Prostate gland (tissue), 2 donors: ENCODE data around the gene ISG15. TPM values are rescaled to one million over a fixed set of nuclear protein-coding genes. Genes with fewer than 3 reads are reported as not detected.
A peak's percentile ranks its signal among the peaks of the same experiment; 100 is the strongest.

Source experiments
- DNase-seq: peaks from one replicate; pipeline ENCODE4 v3.0.0-alpha.2; 2019; ENCODE audit warnings: low spot score
- H3K27ac ChIP-seq, 2 donors: fragments of 200-600 bp; sonication (generic); 2 replicates each; pipeline ENCODE4 v1.5.1; 2017 to 2019
- H3K27me3 ChIP-seq: fragments of 200-600 bp; sonication (generic); replicated peaks from 2 replicates; pipeline ENCODE4 v1.5.1; 2019; ENCODE audit not compliant: insufficient read depth
- H3K36me3 ChIP-seq, 2 donors: fragments of 200-600 bp; sonication (generic); 1 replicate in 1 of 2; 2 replicates in 1 of 2; pipeline versions ENCODE4 v1.5.1 to v1.8.1; 2017 to 2019
- H3K4me1 ChIP-seq: fragments of 200-600 bp; sonication (generic); replicated peaks from 2 replicates; pipeline ENCODE4 v1.5.1; 2019
- H3K4me3 ChIP-seq, 2 donors: fragments of 200-600 bp; sonication (generic); 2 replicates each; pipeline ENCODE4 v1.5.1; 2017 to 2019
- H3K9me3 ChIP-seq: fragments of 200-600 bp; sonication (generic); 2 replicates; pipeline ENCODE4 v1.5.1; 2017
- POLR2A ChIP-seq: fragments of 450-650 bp; IDR thresholded peaks from one replicate; pipeline ENCODE4 v1.6.1; 2016; ENCODE audit warnings: antibody characterized with exemption, mild to moderate bottlenecking
- POLR2AphosphoS5 ChIP-seq: sonication (generic); formaldehyde crosslinking; IDR thresholded peaks from one replicate; pipeline ENCODE4 v1.6.1; 2017; ENCODE audit warnings: antibody characterized with exemption
- WGBS: methylation state at CpG from one replicate; pipeline ENCODE4 v1.1.5; 2018; 5-methylcytosine and 5-hydroxymethylcytosine counted together
- intact Hi-C: fragments of 100-400 bp; cut with DNase I; formaldehyde crosslinking; loops from one replicate; pipeline ENCODE4 v1.14.2; 2022
- total RNA-seq, 2 donors: library from RNA; depleted of rRNA; stranded (reverse); fragments of >200 nt; gene quantifications; one replicate each; pipeline ENCODE4 v1.1.0, GENCODE V29; 2016
- TF ChIP-seq, protein P1 (sequence below), 4 experiments: fragments of 200-600 bp in 2 of 4; fragments of 450-650 bp in 2 of 4; sonication (generic) in 2 of 4; IDR thresholded peaks; 1 replicate in 3 of 4; 2 replicates in 1 of 4; pipeline ENCODE4 v1.5.1; 2016 to 2019; ENCODE audit warnings: antibody characterized with exemption in 4 of 4, mild to moderate bottlenecking in 2 of 4, moderate library complexity in 2 of 4

ISG15 gene
- total RNA-seq, 2 donors from 2014 or later, result 22.3 to 27.2 TPM

DNA sequence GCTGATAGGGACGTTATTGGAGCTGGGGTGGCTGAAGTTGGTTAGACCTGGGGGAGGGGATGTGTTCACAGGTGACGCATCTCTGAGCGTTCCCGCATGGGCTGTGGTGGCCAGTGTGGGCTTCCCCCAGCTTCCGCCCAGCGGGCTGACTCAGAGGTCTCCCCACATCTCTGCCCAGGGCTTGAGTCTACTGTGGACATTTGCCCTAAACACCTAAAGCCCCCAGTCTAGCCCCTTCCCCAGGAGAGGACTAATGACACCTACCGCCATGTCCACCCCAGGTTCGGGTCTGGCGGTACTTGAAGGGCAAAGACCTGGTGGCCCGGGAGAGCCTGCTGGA is 8.6 kb downstream of the ISG15 start:
- Histone ChIP-seq H3K36me3 (no peaks in the 10 kb centered on the region), H3K27me3 (no peaks in the 10 kb centered on the region), H3K9me3 (no peaks in the 10 kb centered on the region), H3K4me3 (no peak overlapping the region), H3K4me1 (peaks cover 17% of the 10 kb centered on the region), H3K27ac (no peak overlapping the region)
- TF ChIP-seq POLR2AphosphoS5 (no peak), POLR2A (no peak)
- TF ChIP-seq, protein P1, sequence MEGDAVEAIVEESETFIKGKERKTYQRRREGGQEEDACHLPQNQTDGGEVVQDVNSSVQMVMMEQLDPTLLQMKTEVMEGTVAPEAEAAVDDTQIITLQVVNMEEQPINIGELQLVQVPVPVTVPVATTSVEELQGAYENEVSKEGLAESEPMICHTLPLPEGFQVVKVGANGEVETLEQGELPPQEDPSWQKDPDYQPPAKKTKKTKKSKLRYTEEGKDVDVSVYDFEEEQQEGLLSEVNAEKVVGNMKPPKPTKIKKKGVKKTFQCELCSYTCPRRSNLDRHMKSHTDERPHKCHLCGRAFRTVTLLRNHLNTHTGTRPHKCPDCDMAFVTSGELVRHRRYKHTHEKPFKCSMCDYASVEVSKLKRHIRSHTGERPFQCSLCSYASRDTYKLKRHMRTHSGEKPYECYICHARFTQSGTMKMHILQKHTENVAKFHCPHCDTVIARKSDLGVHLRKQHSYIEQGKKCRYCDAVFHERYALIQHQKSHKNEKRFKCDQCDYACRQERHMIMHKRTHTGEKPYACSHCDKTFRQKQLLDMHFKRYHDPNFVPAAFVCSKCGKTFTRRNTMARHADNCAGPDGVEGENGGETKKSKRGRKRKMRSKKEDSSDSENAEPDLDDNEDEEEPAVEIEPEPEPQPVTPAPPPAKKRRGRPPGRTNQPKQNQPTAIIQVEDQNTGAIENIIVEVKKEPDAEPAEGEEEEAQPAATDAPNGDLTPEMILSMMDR (IDR thresholded peaks at IDR 0.05), result no peak
- DNase-seq, result no peak
- intact Hi-C loops, result no loop called here
- WGBS, result 92% methylated on average over 10 of the region's 10 CpGs

DNA sequence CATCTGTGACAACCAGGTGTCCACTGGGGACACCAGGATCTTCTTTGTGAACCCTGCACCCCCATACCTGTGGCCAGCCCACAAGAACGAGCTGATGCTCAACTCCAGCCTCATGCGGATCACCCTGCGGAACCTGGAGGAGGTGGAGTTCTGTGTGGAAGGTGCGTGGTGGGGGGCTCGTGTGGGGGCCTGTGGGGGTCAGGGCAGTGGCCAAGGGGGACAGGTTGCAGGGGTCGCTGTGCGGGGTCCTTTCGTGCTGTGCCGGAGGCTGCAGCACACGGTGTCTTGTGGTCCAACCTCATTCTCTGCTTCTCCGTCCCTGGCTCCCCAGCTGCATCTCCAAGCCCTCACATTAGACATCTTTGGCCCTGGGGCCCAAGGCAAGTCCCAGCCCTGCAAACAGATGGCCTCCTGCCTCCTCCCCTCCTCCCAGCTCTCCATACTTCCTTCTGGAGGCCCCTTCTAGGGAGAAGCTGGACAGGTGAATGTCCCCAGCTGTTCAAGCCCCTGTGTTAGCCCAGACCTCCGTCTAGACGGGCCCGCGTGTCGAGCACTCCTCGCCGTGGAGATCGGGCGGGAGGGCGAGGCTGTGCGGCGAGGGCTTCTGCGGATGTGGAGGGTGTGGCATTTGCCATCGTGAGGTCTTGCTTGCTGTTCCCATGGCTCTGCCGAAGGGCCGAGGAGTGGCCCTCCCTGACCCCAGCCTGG is 9.2 kb downstream of the ISG15 start:
- Histone ChIP-seq H3K9me3 (no peaks in the 10 kb centered on the region), H3K27me3 (no peaks in the 10 kb centered on the region), H3K4me1 (peaks cover 17% of the 10 kb centered on the region), H3K4me3 (no peak overlapping the region), H3K36me3 (no peaks in the 10 kb centered on the region), H3K27ac (no peak overlapping the region)
- WGBS, result 87% methylated on average over 21 of the region's 27 CpGs
- intact Hi-C loops, result no loop called here
- no peak for TF ChIP-seq POLR2A
- TF ChIP-seq POLR2AphosphoS5, result no peak
- TF ChIP-seq, protein P1 (IDR thresholded peaks at IDR 0.05), result no peak
- DNase-seq, result no peak

DNA sequence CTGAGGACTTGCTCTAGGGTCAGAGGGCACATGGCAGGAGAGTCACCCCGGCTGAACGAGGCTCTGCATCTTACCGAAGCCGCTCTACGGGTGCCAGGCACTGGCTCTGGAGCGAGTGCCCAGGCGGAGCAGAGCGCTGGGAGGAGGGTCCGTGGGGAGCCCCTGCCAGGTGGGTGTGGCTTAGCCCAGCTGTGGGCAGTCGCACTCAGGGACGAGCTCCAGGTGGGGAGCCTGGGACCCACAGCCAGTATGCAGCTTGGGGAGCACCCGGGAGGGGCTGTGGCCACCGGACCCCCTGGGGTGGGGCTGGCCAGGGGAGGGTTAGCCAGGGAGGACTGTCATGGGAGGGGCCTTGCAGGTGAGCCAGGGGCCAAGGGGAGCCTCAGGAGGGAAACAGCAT is 10.4 kb downstream of the ISG15 start:
- no peaks in the 10 kb centered on the region for H3K36me3 ChIP-seq
- TF ChIP-seq POLR2AphosphoS5 (no peak), POLR2A (no peak)
- TF ChIP-seq, protein P1 (IDR thresholded peaks at IDR 0.05), result no peak
- peaks cover 17% of the 10 kb centered on the region for H3K4me1 ChIP-seq
- H3K27me3 ChIP-seq, result no peaks in the 10 kb centered on the region
- intact Hi-C loops, result no loop called here
- peak overlapping the region in 1 of 2 donors; percentile 70 for H3K27ac ChIP-seq
- H3K9me3 ChIP-seq, result no peaks in the 10 kb centered on the region
- DNase-seq, result no peak
- WGBS, result 55% methylated on average over 13 of the region's 13 CpGs
- H3K4me3 ChIP-seq, result no peak overlapping the region

- Histone ChIP-seq H3K4me3 (peak overlapping the region in 1 of 2 donors; percentile 21), H3K36me3 (no peaks in the 10 kb centered on the region), H3K27me3 (no peaks in the 10 kb centered on the region), H3K9me3 (no peaks in the 10 kb centered on the region), H3K4me1 (peaks cover 17% of the 10 kb centered on the region), H3K27ac (peak overlapping the region; percentile 70 to 72)
- TF ChIP-seq, protein P1 (IDR thresholded peaks at IDR 0.05), result no peak
- no peak for TF ChIP-seq POLR2A
- no peak for TF ChIP-seq POLR2AphosphoS5
- no peak for DNase-seq
- intact Hi-C loops, result no loop called here
- WGBS, result 81% methylated on average over 9 of the region's 9 CpGs
Observed at GRCh38 chr1:1024149-1024770, 11.0 kb downstream of the ISG15 start.
